Effector memory CD4-positive, alpha-beta T cell (primary cell): Measurements from ENCODE around the gene LAD1.

ENCODE experiments used
- DNase-seq, 3 donors: peaks; one replicate each; pipeline ENCODE4 v3.0.0-alpha.2; 2020
- H3K27ac ChIP-seq: 2 replicates; pipeline ENCODE4 v1.7.0; 2013; ENCODE audit warnings: mild to moderate bottlenecking, low read length, moderate library complexity; ENCODE audit not compliant: insufficient read depth, poor library complexity, severe bottlenecking
- H3K27me3 ChIP-seq: replicated peaks from 2 replicates; pipeline ENCODE4 v1.7.0; 2013; ENCODE audit warnings: mild to moderate bottlenecking, low read length; ENCODE audit not compliant: insufficient read depth, control insufficient read depth, poor library complexity, severe bottlenecking
- H3K36me3 ChIP-seq: 2 replicates; pipeline ENCODE4 v1.7.0; 2013; ENCODE audit warnings: mild to moderate bottlenecking, low read length, moderate library complexity; ENCODE audit not compliant: control insufficient read depth, insufficient read depth
- H3K4me1 ChIP-seq: 2 replicates; pipeline ENCODE4 v1.7.0; 2013; ENCODE audit warnings: low read length, mild to moderate bottlenecking; ENCODE audit not compliant: control insufficient read depth, insufficient read depth, poor library complexity, severe bottlenecking
- H3K4me3 ChIP-seq: 2 replicates; pipeline ENCODE4 v1.7.0; 2013; ENCODE audit warnings: low read length, low read depth, mild to moderate bottlenecking; ENCODE audit not compliant: insufficient read depth, poor library complexity, severe bottlenecking
- H3K9me3 ChIP-seq: 2 replicates; pipeline ENCODE4 v1.7.0; 2013; ENCODE audit warnings: mild to moderate bottlenecking, low read length, moderate library complexity; ENCODE audit not compliant: control insufficient read depth

LAD1 gene

DNA sequence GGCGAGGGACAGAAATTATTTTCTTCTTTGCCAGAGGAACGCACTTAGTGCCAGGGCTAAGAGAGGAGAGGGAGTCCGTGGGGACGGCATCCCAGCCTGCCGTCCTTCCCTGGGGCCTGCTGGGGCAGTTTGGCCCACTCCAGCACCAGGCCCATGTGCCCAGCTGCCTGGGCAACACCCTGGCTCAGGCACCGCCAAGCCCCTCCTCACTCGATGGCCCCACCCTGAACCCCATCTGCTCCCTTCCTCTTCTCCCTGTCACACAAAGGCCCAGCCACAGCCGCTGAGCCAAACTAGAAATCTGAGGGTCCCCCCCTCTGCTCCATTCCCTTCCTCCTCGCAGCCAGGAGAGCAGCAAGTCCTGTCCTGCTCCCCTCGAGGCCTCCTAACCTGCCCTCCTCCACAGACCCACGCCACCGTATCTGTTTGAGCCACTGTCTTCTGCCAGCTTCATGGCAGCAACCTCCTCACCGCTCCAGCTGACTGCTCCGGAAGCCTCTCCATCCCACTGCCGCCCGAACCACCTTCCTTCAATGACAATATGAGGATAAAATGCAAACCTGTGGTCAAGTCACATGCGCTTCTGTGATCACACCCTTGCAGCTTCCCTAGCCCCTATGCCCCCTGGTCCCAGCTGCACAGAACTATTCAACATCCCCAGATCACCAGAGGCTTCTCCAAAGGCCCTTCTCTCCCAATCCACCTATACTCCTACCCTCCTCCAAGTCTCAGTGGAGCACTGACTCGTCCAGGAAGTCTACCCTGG lies 30.8 kb upstream of the LAD1 start:
- H3K27ac ChIP-seq: no peak overlapping the region

GRCh38 chr1:201427963-201428362 lies 28.8 kb upstream of the LAD1 start:
- Histone ChIP-seq H3K4me3 (no peak overlapping the region), H3K36me3 (no peaks in the 10 kb centered on the region), H3K4me1 (no peaks in the 10 kb centered on the region), H3K9me3 (no peaks in the 10 kb centered on the region), H3K27me3 (peaks cover 6% of the 10 kb centered on the region), H3K27ac (no peak overlapping the region)
- DNase-seq: no peak

More for the DNA sequence above, 30.8 kb upstream of the LAD1 start:
- Histone ChIP-seq H3K9me3 (no peaks in the 10 kb centered on the region), H3K27me3 (peaks cover 6% of the 10 kb centered on the region), H3K36me3 (no peaks in the 10 kb centered on the region), H3K4me1 (no peaks in the 10 kb centered on the region), H3K4me3 (no peak overlapping the region)
- no peak for DNase-seq

DNA sequence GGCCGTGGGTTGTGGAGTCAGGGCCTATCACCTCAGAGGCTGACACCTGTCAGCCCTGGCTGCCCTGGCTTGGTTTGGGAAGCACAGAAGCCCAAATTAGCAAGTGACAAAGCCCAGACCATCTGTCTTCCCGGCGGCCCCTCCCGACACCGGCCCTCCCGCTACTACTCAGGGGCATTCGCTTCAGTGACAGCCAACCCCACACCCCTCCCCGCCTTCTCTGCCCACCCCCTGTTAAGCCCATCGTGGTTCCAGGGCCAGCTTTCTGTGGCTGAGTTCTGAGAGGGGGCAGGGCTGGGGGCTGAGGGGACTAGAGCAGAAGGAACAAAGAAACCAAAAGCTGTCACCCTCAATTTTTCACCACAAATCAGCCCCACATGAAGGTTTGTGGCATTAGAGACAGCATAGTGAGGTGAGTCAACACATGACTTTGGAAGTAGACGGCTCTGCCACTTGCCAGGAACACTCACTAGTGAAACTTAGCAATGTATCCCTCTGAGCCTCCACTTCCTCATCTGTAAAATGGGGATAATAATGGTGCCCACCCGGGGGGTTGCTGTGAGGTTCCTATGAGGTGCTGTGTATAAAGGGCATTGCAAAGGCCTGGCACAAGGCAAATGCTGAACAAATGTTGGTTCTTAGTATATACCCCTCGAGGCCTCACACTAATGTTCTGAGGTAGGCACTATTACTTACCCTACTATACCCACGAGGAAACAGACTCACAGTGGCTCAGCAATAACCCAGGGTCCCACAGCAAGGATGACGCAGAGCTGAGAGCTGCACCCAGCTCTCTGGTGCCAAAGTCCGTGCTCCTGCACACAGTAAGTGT lies 27.6 kb upstream of the LAD1 start:
- Histone ChIP-seq H3K4me3 (no peak overlapping the region), H3K27ac (no peak overlapping the region), H3K4me1 (no peaks in the 10 kb centered on the region), H3K36me3 (no peaks in the 10 kb centered on the region), H3K9me3 (no peaks in the 10 kb centered on the region), H3K27me3 (peaks cover 5% of the 10 kb centered on the region)
- no peak for DNase-seq

DNA sequence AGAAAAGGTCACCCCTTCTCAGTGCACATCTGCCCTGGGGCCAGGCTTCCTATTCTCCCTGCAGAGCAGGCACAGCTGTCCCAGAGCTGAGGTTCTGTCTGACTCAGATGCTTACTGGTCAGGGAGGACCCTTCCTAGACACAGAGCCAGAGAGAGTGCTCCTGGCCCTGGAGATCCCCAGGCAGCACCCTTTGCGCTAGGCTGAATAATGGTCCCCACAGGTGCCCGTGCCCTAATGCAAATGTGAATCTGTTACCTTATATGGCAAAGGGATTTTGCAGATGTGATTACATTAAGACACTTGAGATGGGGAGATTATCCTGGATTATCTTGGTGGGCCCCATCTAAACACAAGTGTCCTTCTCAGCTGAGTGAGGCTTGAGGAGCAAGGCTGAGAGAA lies 25.0 kb upstream of the LAD1 start:
- no peak for DNase-seq
- H3K27me3 ChIP-seq: peaks cover 3% of the 10 kb centered on the region
- no peaks in the 10 kb centered on the region for H3K36me3 ChIP-seq
- no peak overlapping the region for H3K27ac ChIP-seq
- H3K9me3 ChIP-seq: no peaks in the 10 kb centered on the region
- no peaks in the 10 kb centered on the region for H3K4me1 ChIP-seq
- no peak overlapping the region for H3K4me3 ChIP-seq

DNA sequence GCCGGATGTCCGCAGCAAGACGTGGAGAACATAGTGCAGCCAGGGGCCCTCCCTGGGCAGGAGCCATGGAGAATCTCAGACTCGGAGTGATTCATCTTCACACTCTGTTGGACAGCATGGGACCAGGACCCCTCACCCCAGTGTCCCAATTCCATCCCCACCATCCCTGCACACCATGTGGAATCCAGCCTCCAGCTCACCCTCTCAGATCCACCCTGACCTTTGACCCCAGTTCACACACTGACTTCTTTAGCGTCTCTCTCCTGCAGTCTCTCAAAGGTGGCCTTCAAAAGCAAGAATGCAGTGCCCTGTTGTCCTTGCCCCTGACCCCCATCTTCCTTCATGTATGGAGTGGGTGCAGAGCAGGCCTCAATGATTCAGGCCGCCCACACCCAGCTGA lies 24.5 kb upstream of the LAD1 start:
- H3K4me1 ChIP-seq: no peaks in the 10 kb centered on the region
- peaks cover 3% of the 10 kb centered on the region for H3K27me3 ChIP-seq
- DNase-seq: no peak
- no peak overlapping the region for H3K4me3 ChIP-seq
- no peak overlapping the region for H3K27ac ChIP-seq
- H3K9me3 ChIP-seq: no peaks in the 10 kb centered on the region
- no peaks in the 10 kb centered on the region for H3K36me3 ChIP-seq

- Histone ChIP-seq H3K4me1 (no peaks in the 10 kb centered on the region), H3K27ac (no peak overlapping the region), H3K4me3 (no peak overlapping the region), H3K27me3 (peaks cover 3% of the 10 kb centered on the region), H3K36me3 (no peaks in the 10 kb centered on the region), H3K9me3 (no peaks in the 10 kb centered on the region)
- no peak for DNase-seq
Measured at GRCh38 chr1:201422436-201423030, 23.4 kb upstream of the LAD1 start.

DNA sequence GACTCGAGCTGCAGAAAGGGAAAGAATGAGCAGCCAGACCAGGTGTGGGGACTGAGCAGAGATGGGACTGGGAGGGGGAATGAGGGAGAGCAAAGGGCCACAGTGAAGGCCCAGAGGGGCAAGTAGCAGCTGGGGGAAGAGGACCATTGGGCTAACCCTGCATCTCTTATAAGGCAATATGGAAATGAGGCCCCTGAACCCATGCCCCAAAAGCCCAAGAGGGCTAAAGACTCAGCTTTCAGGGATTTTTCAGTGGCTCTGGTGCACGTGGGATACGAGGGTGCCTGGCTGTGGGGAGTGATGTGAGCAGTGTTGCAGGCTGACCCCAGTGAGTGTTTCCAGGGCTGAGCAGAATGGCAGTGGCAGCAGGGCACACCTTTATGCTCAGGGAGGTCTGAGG lies 22.9 kb upstream of the LAD1 start:
- H3K36me3 ChIP-seq: no peaks in the 10 kb centered on the region
- no peak for DNase-seq
- H3K27ac ChIP-seq: no peak overlapping the region
- peaks cover 3% of the 10 kb centered on the region for H3K27me3 ChIP-seq
- no peaks in the 10 kb centered on the region for H3K9me3 ChIP-seq
- H3K4me3 ChIP-seq: no peak overlapping the region
- no peaks in the 10 kb centered on the region for H3K4me1 ChIP-seq

GRCh38 chr1:201421041-201421440 lies 21.9 kb upstream of the LAD1 start:
- DNase-seq: no peak
- Histone ChIP-seq H3K27ac (no peak overlapping the region), H3K4me1 (no peaks in the 10 kb centered on the region), H3K9me3 (no peaks in the 10 kb centered on the region), H3K4me3 (no peak overlapping the region), H3K27me3 (peaks cover 3% of the 10 kb centered on the region), H3K36me3 (no peaks in the 10 kb centered on the region)

DNA sequence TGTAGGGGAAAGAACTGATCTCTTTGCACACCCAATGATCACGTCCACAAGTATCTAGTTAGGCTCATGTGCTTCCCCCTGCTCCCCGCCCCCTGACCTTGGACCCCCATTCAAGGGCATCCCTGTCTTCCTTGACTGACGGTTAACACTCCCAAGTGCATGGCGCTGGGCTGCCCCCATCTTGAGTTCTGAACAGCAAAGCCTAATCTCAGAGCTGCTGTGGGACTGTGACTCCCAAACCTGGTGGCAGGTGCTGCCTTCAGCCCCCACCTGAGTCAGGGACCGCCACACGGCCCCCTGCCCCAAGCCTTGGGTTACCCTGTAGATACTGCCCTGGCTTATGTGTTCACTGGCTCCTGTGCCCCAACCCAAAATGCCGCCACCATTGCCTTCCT lies 21.5 kb upstream of the LAD1 start:
- H3K9me3 ChIP-seq: no peaks in the 10 kb centered on the region
- H3K27me3 ChIP-seq: peaks cover 3% of the 10 kb centered on the region
- H3K4me1 ChIP-seq: no peaks in the 10 kb centered on the region
- H3K27ac ChIP-seq: no peak overlapping the region
- H3K36me3 ChIP-seq: no peaks in the 10 kb centered on the region
- DNase-seq: no peak
- no peak overlapping the region for H3K4me3 ChIP-seq
